ENCODE results near the gene FBXO44.

- no peak for TF ChIP-seq POLR2A (IDR thresholded peaks at IDR 0.05)
- TF ChIP-seq, protein P1, sequence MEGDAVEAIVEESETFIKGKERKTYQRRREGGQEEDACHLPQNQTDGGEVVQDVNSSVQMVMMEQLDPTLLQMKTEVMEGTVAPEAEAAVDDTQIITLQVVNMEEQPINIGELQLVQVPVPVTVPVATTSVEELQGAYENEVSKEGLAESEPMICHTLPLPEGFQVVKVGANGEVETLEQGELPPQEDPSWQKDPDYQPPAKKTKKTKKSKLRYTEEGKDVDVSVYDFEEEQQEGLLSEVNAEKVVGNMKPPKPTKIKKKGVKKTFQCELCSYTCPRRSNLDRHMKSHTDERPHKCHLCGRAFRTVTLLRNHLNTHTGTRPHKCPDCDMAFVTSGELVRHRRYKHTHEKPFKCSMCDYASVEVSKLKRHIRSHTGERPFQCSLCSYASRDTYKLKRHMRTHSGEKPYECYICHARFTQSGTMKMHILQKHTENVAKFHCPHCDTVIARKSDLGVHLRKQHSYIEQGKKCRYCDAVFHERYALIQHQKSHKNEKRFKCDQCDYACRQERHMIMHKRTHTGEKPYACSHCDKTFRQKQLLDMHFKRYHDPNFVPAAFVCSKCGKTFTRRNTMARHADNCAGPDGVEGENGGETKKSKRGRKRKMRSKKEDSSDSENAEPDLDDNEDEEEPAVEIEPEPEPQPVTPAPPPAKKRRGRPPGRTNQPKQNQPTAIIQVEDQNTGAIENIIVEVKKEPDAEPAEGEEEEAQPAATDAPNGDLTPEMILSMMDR (IDR thresholded peaks at IDR 0.05), result no peak
Measured at GRCh38 chr1:11640944-11641343, 13.7 kb upstream of the FBXO44 start.
